H1 (cell line): Measurements from ENCODE around the gene CREG2. TPM values are rescaled to one million over a fixed set of nuclear protein-coding genes. Genes with fewer than 3 reads are reported as not detected.

Experiments used
- CTCF ChIA-PET: fragments of 300-600 bp; sonication (Branson Sonifier 250); formaldehyde crosslinking; loops from one replicate; lab custom pipeline; 2021; ENCODE audit not compliant: partially characterized antibody; lab: Charles Lee
- POLR2A ChIA-PET: fragments of 300-600 bp; sonication (Branson Sonifier 250); formaldehyde crosslinking; loops from one replicate; lab custom pipeline; 2021; ENCODE audit warnings: inconsistent platforms; ENCODE audit not compliant: partially characterized antibody; lab: Charles Lee
- DNase-seq, 2 experiments: peaks; one replicate each; pipeline versions ENCODE4 v3.0.0 to v3.0.0-alpha.2; 2010 to 2022; ENCODE audit warnings: low spot score in 2 of 2, low read depth in 1 of 2, mixed read lengths in 1 of 2
- FAIRE-seq: peaks from 2 replicates; lab custom pipeline; 2011; peaks lifted over from hg19 to GRCh38; lab: Jason Lieb, UNC
- H2AFZ ChIP-seq: 2 replicates; pipeline ENCODE4 v1.8.1; 2012; ENCODE audit warnings: low read length, inconsistent platforms
- H2AK5ac ChIP-seq: 2 replicates; pipeline ENCODE4 v1.6.1; 2013; ENCODE audit warnings: low read depth, low read length
- H2BK120ac ChIP-seq: replicated peaks from 2 replicates; pipeline ENCODE3; 2013; ENCODE audit warnings: low read depth, low read length, inconsistent platforms
- H2BK12ac ChIP-seq: 2 replicates; pipeline ENCODE4 v1.6.1; 2013; ENCODE audit warnings: low read depth, low read length
- H2BK15ac ChIP-seq: 2 replicates; pipeline ENCODE4 v1.6.1; 2013; ENCODE audit warnings: low read length
- H2BK20ac ChIP-seq: 2 replicates; pipeline ENCODE4 v1.6.1; 2013; ENCODE audit warnings: low read length
- H2BK5ac ChIP-seq: 2 replicates; pipeline ENCODE4 v1.6.1; 2013; ENCODE audit warnings: low read depth, low read length
- H3K14ac ChIP-seq: 2 replicates; pipeline ENCODE4 v1.6.1; 2013; ENCODE audit warnings: inconsistent platforms; ENCODE audit not compliant: insufficient read length
- H3K18ac ChIP-seq: 2 replicates; pipeline ENCODE4 v1.6.1; 2013; ENCODE audit warnings: low read length; ENCODE audit errors: extremely low read depth
- H3K23ac ChIP-seq: 2 replicates; pipeline ENCODE4 v1.6.1; 2013; ENCODE audit warnings: inconsistent platforms; ENCODE audit not compliant: insufficient read length
- H3K23me2 ChIP-seq: 2 replicates; pipeline ENCODE4 v1.6.1; 2013; ENCODE audit warnings: low read depth, low read length
- H3K27ac ChIP-seq: 2 replicates; pipeline ENCODE4 v1.6.1; 2011; ENCODE audit warnings: low read depth, low read length, inconsistent platforms
- H3K27me3 ChIP-seq, 4 experiments: replicated peaks in 1 of 4; 1 replicate in 1 of 4; 2 replicates in 3 of 4; pipeline versions ENCODE4 v1.6.1 to v1.8.1; 2011 to 2013; ENCODE audit warnings: low read length in 3 of 4, mild to moderate bottlenecking in 3 of 4, inconsistent platforms in 2 of 4, mixed read lengths in 2 of 4, moderate library complexity in 1 of 4; ENCODE audit not compliant: control insufficient read depth in 3 of 4, insufficient read depth in 3 of 4; ENCODE audit errors: extremely low read depth in 1 of 4
- H3K36me3 ChIP-seq, 4 experiments: 2 replicates each; pipeline versions ENCODE4 v1.6.1 to v1.8.1; 2011 to 2013; ENCODE audit warnings: mild to moderate bottlenecking in 4 of 4, low read length in 3 of 4, moderate library complexity in 2 of 4, control low read depth in 1 of 4, inconsistent platforms in 1 of 4; ENCODE audit not compliant: insufficient read depth in 4 of 4, control insufficient read depth in 2 of 4
- H3K4ac ChIP-seq: replicated peaks from 2 replicates; pipeline ENCODE3; 2013; ENCODE audit warnings: low read length, low read depth, mixed read lengths, inconsistent platforms; ENCODE audit not compliant: insufficient read length
- H3K4me1 ChIP-seq, 4 experiments: replicated peaks in 1 of 4; 1 replicate in 1 of 4; 2 replicates in 3 of 4; pipeline versions ENCODE4 v1.6.1 to v1.8.1; 2011 to 2013; ENCODE audit warnings: low read length in 3 of 4, inconsistent platforms in 2 of 4, mixed read lengths in 1 of 4; ENCODE audit not compliant: insufficient read depth in 4 of 4, control insufficient read depth in 3 of 4
- H3K4me2 ChIP-seq, 2 experiments: 2 replicates each; pipeline versions ENCODE4 v1.6.1 to v1.8.1; 2011 to 2013; ENCODE audit warnings: low read depth in 2 of 2, low read length in 2 of 2, control low read depth in 1 of 2, inconsistent platforms in 1 of 2, mild to moderate bottlenecking in 1 of 2; ENCODE audit not compliant: insufficient read depth in 1 of 2
- H3K4me3 ChIP-seq, 4 experiments: fragments of 200-600, 300-600 bp in 1 of 4; sonication (generic), shearing (Covaris generic), sonication (Bioruptor Twin) in 1 of 4; 2 replicates each; pipeline versions ENCODE4 v1.5.1 to v1.8.1; 2011 to 2016; ENCODE audit warnings: low read length in 4 of 4, low read depth in 3 of 4, control low read depth in 2 of 4, inconsistent platforms in 2 of 4, mild to moderate bottlenecking in 2 of 4, mixed read lengths in 1 of 4, moderate library complexity in 1 of 4; ENCODE audit not compliant: insufficient read depth in 2 of 4; ENCODE audit errors: extremely low read depth in 1 of 4
- H3K56ac ChIP-seq: replicated peaks from 2 replicates; pipeline ENCODE3; 2013; ENCODE audit warnings: low read depth, mild to moderate bottlenecking, mixed read lengths, low read length, inconsistent platforms; ENCODE audit not compliant: insufficient read length
- H3K79me1 ChIP-seq: 2 replicates; pipeline ENCODE4 v1.6.1; 2013; ENCODE audit warnings: low read depth, low read length, control low read depth
- H3K79me2 ChIP-seq, 2 experiments: 2 replicates each; pipeline versions ENCODE4 v1.6.1 to v1.8.1; 2012 to 2013; ENCODE audit warnings: low read length in 2 of 2, mild to moderate bottlenecking in 2 of 2, inconsistent platforms in 1 of 2; ENCODE audit not compliant: insufficient read depth in 2 of 2, control insufficient read depth in 1 of 2
- H3K9ac ChIP-seq, 4 experiments: replicated peaks in 1 of 4; 1 replicate in 1 of 4; 2 replicates in 3 of 4; pipeline versions ENCODE4 v1.6.1 to v1.8.1; 2011 to 2013; ENCODE audit warnings: low read depth in 3 of 4, low read length in 3 of 4, control low read depth in 2 of 4, mild to moderate bottlenecking in 2 of 4, moderate library complexity in 2 of 4, inconsistent platforms in 1 of 4; ENCODE audit errors: extremely low read depth in 1 of 4
- H3K9me3 ChIP-seq, 2 experiments: 2 replicates each; pipeline versions ENCODE4 v1.6.1 to v1.8.1; 2012 to 2013; ENCODE audit warnings: mild to moderate bottlenecking in 2 of 2, moderate library complexity in 2 of 2, control low read depth in 1 of 2, inconsistent platforms in 1 of 2, low read depth in 1 of 2, low read length in 1 of 2, mixed read lengths in 1 of 2; ENCODE audit not compliant: insufficient read depth in 2 of 2
- H4K20me1 ChIP-seq, 2 experiments: replicated peaks in 1 of 2; 2 replicates each; pipeline versions ENCODE3 to v1.8.1; 2011 to 2013; ENCODE audit warnings: inconsistent platforms in 2 of 2, low read length in 2 of 2, mild to moderate bottlenecking in 1 of 2; ENCODE audit not compliant: insufficient read depth in 2 of 2, control insufficient read depth in 1 of 2
- H4K5ac ChIP-seq: 2 replicates; pipeline ENCODE4 v1.6.1; 2013; ENCODE audit warnings: low read length, low read depth, mixed read lengths, inconsistent platforms; ENCODE audit not compliant: insufficient read length
- H4K8ac ChIP-seq: 2 replicates; pipeline ENCODE4 v1.8.0; 2013; ENCODE audit warnings: mild to moderate bottlenecking, moderate library complexity, low read length, inconsistent platforms; ENCODE audit not compliant: insufficient read depth; ENCODE audit errors: extremely low read depth
- H4K91ac ChIP-seq: replicated peaks from 2 replicates; pipeline ENCODE3; 2013; ENCODE audit warnings: low read length, mixed read lengths, inconsistent platforms; ENCODE audit not compliant: insufficient read length
- BACH1 ChIP-seq: IDR thresholded peaks from 2 replicates; pipeline ENCODE4 v1.6.1; 2012; ENCODE audit warnings: low read length, improper control_type of control experiment
- EP300 ChIP-seq, 2 experiments: IDR thresholded peaks; 1 replicate in 1 of 2; 2 replicates in 1 of 2; pipeline ENCODE4 v1.6.1; 2011 to 2012; ENCODE audit warnings: low read depth in 2 of 2, low read length in 2 of 2, mild to moderate bottlenecking in 2 of 2, borderline replicate concordance in 1 of 2, inconsistent platforms in 1 of 2, moderate library complexity in 1 of 2
- HDAC6 ChIP-seq: IDR thresholded peaks from one replicate; pipeline ENCODE4 v1.7.1; 2012; ENCODE audit warnings: low read depth, mild to moderate bottlenecking, inconsistent platforms, low read length, moderate library complexity
- KDM1A ChIP-seq: fragments of 200-600, 300-600 bp; sonication (generic); IDR thresholded peaks from 2 replicates; pipeline ENCODE4 v1.7.1; 2016; ENCODE audit warnings: mild to moderate bottlenecking, low read length, borderline replicate concordance
- KDM4A ChIP-seq: IDR thresholded peaks from one replicate; pipeline ENCODE4 v1.7.1; 2012; ENCODE audit warnings: low read depth, mild to moderate bottlenecking, moderate library complexity, low read length, inconsistent platforms; ENCODE audit not compliant: severe bottlenecking
- SAP30 ChIP-seq: fragments of 300-600 bp; sonication (generic); IDR thresholded peaks from 2 replicates; pipeline ENCODE4 v1.7.1; 2012; ENCODE audit warnings: low read length, moderate library complexity, mild to moderate bottlenecking, inconsistent platforms; ENCODE audit not compliant: insufficient read depth, insufficient replicate concordance
- SUZ12 ChIP-seq: fragments of 200-600 bp; sonication (generic); IDR thresholded peaks from 2 replicates; pipeline ENCODE4 v1.6.1; 2012; ENCODE audit warnings: mild to moderate bottlenecking, inconsistent platforms, low read length, moderate library complexity, mixed read lengths
- YY1 ChIP-seq: IDR thresholded peaks from 2 replicates; pipeline ENCODE4 v1.6.1; 2011; ENCODE audit warnings: low read depth, mild to moderate bottlenecking, low read length
- WGBS, 2 experiments: shearing (Covaris generic) in 1 of 2; methylation state at CpG; one replicate each; pipeline versions ENCODE4 v1.1.6 to v1.1.7; 2013 to 2015; ENCODE audit warnings: low lambda C conversion rate in 2 of 2, mixed read lengths in 2 of 2, inconsistent platforms in 1 of 2, low coverage in 1 of 2, missing lambda C conversion rate in 1 of 2; ENCODE audit not compliant: insufficient replicate concordance in 2 of 2, insufficient coverage in 1 of 2, insufficient read length in 1 of 2; ENCODE audit errors: extremely low coverage in 1 of 2, missing lambda C conversion rate in 1 of 2; 5-methylcytosine and 5-hydroxymethylcytosine counted together
- polyA plus RNA-seq, 7 experiments: library from polyadenylated mRNA; depleted of rRNA in 3 of 7; stranded (reverse) in 5 of 7; unstranded in 2 of 7; fragments of >200 nt in 5 of 7; fragments of 200-250 nt in 2 of 7; gene quantifications; 1 replicate in 5 of 7; 2 replicates in 1 of 7; 4 replicates in 1 of 7; pipeline versions ENCODE4 v1.2.1 to v1.2.3, GENCODE V29; 2011 to 2013; ENCODE audit warnings: missing spikeins in 2 of 7, mixed read lengths in 2 of 7
- total RNA-seq: library from RNA; stranded (reverse); fragmentation: NEBNext Ultra II Directional; extraction: Animal tissue kit (Norgen Biotek cat#: 25700); gene quantifications from 2 replicates; pipeline ENCODE4 v1.2.1, GENCODE V29; 2021

The CREG2 gene
- total and polyA plus RNA-seq, 2 of the 8 experiments (the other 6 are each of a cell fraction or from before 2014, with no cell fraction given) = 2.0 to 2.2 TPM

DNA sequence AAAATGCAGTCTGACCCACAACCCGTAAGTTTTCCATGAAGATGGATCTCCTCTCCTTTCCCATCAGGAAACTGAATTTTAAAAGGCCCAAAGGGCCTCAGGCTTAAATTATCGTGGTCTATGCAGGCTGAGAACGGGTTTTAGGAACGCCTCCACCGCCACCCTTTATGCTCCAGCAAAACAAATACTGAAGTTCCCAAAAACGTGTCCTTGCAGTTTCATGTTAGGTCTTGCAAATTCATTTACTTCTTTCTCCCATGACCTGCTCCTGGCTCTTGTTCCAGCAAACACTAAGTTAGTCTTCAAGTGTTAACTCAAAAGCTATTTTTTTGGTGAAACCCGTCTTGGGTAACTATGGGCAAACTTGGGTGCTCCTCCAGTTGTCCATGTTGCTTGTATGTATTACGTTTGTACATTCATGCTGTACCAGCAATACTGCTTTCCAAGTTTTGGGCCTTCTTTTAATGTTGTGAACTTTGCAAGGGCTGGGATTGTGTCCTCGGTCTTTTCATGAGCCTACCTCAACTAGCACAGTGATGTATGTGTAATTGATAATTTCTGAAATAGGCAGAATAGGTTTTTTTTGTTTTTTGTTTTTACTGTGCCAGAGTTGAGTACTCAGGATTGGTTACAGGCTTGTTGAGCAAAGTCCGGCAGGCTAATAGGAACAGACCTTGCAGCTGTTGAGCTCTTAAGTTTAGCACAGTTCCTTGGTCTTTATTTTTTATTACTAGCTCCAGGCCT lies 77.0 kb downstream of the CREG2 start:
- WGBS, 2 experiments = 78% methylated on average over 10 of the region's 10 CpGs; no CpG with 5 or more reads in 1 of the 2 experiments
- Histone ChIP-seq H4K5ac (no peak overlapping the region), H3K36me3 (peaks cover 0 to 5% (median 0%) of the 10 kb centered on the region in 4 experiments; a peak in 1 of 8 replicates), H3K23ac (no peak overlapping the region), H3K14ac (no peak overlapping the region), H3K27ac (no peak overlapping the region), H4K91ac (no peak overlapping the region), H3K4me2 (no peak overlapping the region), H2AK5ac (no peak overlapping the region), H3K56ac (no peak overlapping the region), H3K23me2 (peaks cover 12% of the 10 kb centered on the region; the same call in 1 of the 2 replicates), H2AFZ (no peak overlapping the region), H3K9me3 (no peaks in the 10 kb centered on the region), H3K9ac (no peak overlapping the region), H2BK120ac (no peak overlapping the region), H4K20me1 (peaks cover 16% of the 10 kb centered on the region in 2 experiments), H3K4me3 (no peak overlapping the region), H2BK12ac (no peak overlapping the region), H2BK20ac (no peak overlapping the region), H2BK15ac (no peak overlapping the region), H3K4me1 (peaks cover 3 to 14% (median 5%) of the 10 kb centered on the region in 4 experiments), H2BK5ac (no peak overlapping the region; the same call in 1 of the 2 replicates), H3K79me1 (0 out of 2 replicates have a peak, but pooled peaks cover 4% of the 10 kb centered on the region), H3K27me3 (peaks cover 0 to 9% (median 0%) of the 10 kb centered on the region in 4 experiments; a peak in 3 of 7 replicates), H3K18ac (no peak overlapping the region), H4K8ac (no peak overlapping the region), H3K4ac (no peak overlapping the region), H3K79me2 (peaks cover 0 to 32% of the 10 kb centered on the region in 2 experiments; a peak in 2 of 4 replicates)
- DNase-seq = no peak
- ChIA-PET POLR2A (interaction anchor here (1.4 kb wide), 1 partner anchor 31 kb away, joined by 4 read pairs; no protein-coding TSS in a partner anchor), CTCF (interaction anchor here (1.1 to 3.0 kb wide), 4 partner anchors 20 to 77 kb away, joined by 3 to 7 read pairs (median 4); partner anchors contain the start of gene CREG2)
- no peak for FAIRE-seq
- TF ChIP-seq KDM1A (no peak), KDM4A (no peak), YY1 (no peak), HDAC6 (no peak), EP300 (IDR thresholded peaks at IDR 0.05; ENCODE audit: borderline replicate concordance in 1 of 2, low read depth in 2 of 2, low read length in 2 of 2) (no peak), SAP30 (no peak), SUZ12 (no peak), BACH1 (no peak)
